Osteoblast (primary cell): ENCODE measurements around the gene EIF4E. TPM values are rescaled to one million over a fixed set of nuclear protein-coding genes. Genes with fewer than 3 reads are reported as not detected.
"Not testable (repeated sequence)": the region's sequence is repeated elsewhere in the genome, so short reads cannot be mapped to it uniquely, and the experiment has no call there.

ENCODE experiments used
- DNase-seq: peaks from one replicate; pipeline ENCODE4 v3.0.0; 2011; ENCODE audit warnings: low spot score, mixed read lengths; ENCODE audit not compliant: insufficient read length; ENCODE audit errors: missing footprints
- H2AFZ ChIP-seq: 2 replicates; pipeline ENCODE4 v1.6.0; 2011; ENCODE audit warnings: mild to moderate bottlenecking, low read length
- H3K27ac ChIP-seq: 2 replicates; pipeline ENCODE4 v1.5.1; 2011; ENCODE audit warnings: mild to moderate bottlenecking, low read depth, low read length, moderate library complexity
- H3K27me3 ChIP-seq: 2 replicates; pipeline ENCODE4 v1.6.0; 2012; ENCODE audit warnings: mild to moderate bottlenecking, control low read depth, inconsistent platforms, low read length, moderate library complexity; ENCODE audit not compliant: insufficient read depth
- H3K36me3 ChIP-seq: 2 replicates; pipeline ENCODE4 v1.5.1; 2011; ENCODE audit warnings: mild to moderate bottlenecking, low read length, control low read depth, moderate library complexity; ENCODE audit not compliant: insufficient read depth
- H3K4me1 ChIP-seq: 2 replicates; pipeline ENCODE4 v1.5.1; 2011; ENCODE audit warnings: mild to moderate bottlenecking, low read length, control low read depth, moderate library complexity; ENCODE audit not compliant: insufficient read depth
- H3K4me2 ChIP-seq: 2 replicates; pipeline ENCODE4 v1.6.0; 2011; ENCODE audit warnings: mild to moderate bottlenecking, low read length; ENCODE audit not compliant: insufficient read depth
- H3K4me3 ChIP-seq: fragments of 200-600 bp; sonication (generic); 3 replicates; pipeline ENCODE4 v1.5.1; 2012; ENCODE audit warnings: mild to moderate bottlenecking, low read length, inconsistent platforms; ENCODE audit not compliant: insufficient read depth
- H3K79me2 ChIP-seq: 2 replicates; pipeline ENCODE4 v1.6.0; 2012; ENCODE audit warnings: mild to moderate bottlenecking, low read length, control low read depth, inconsistent platforms; ENCODE audit not compliant: insufficient read depth
- H3K9me3 ChIP-seq: 2 replicates; pipeline ENCODE4 v1.5.1; 2011; ENCODE audit warnings: low read depth, low read length, control low read depth
- H4K20me1 ChIP-seq: 2 replicates; pipeline ENCODE4 v1.6.0; 2012; ENCODE audit warnings: mild to moderate bottlenecking, low read length, control low read depth; ENCODE audit not compliant: insufficient read depth
- CTCF ChIP-seq: IDR thresholded peaks from 2 replicates; pipeline ENCODE4 v1.5.1; 2011; ENCODE audit warnings: mild to moderate bottlenecking, low read depth, low read length, moderate library complexity; ENCODE audit errors: extremely low read depth
- total RNA-seq: library from RNA; depleted of rRNA; stranded (reverse); fragments of >200 nt; gene quantifications from 2 replicates; pipeline ENCODE4 v1.2.3, GENCODE V29; 2012

The EIF4E gene
- total RNA-seq, 1 donor: 105 TPM

GRCh38 chr4:98939892-98940298 is 11.0 kb upstream of the EIF4E start:
- Histone ChIP-seq H3K4me3 (no peak overlapping the region), H3K36me3 (no peaks in the 10 kb centered on the region), H3K4me1 (peaks cover 7% of the 10 kb centered on the region), H4K20me1 (no peaks in the 10 kb centered on the region), H3K4me2 (no peak overlapping the region), H3K27ac (peak overlapping the region; percentile 29), H3K79me2 (no peaks in the 10 kb centered on the region), H2AFZ (peak overlapping the region; percentile 70), H3K9me3 (no peaks in the 10 kb centered on the region), H3K27me3 (no peaks in the 10 kb centered on the region)
- TF ChIP-seq CTCF: peak; percentile 87
- DNase-seq: peak; percentile 75

- H3K4me2 ChIP-seq: no peak overlapping the region
- peaks cover 7% of the 10 kb centered on the region for H3K4me1 ChIP-seq
- no peak for DNase-seq
- no peak overlapping the region for H3K4me3 ChIP-seq
- H4K20me1 ChIP-seq: no peaks in the 10 kb centered on the region
- H3K36me3 ChIP-seq: no peaks in the 10 kb centered on the region
- H3K27ac ChIP-seq: peak overlapping the region; percentile 29
- no peaks in the 10 kb centered on the region for H3K9me3 ChIP-seq
- H2AFZ ChIP-seq: peak overlapping the region; percentile 54
- H3K27me3 ChIP-seq: no peaks in the 10 kb centered on the region
- no peak for TF ChIP-seq CTCF
- no peaks in the 10 kb centered on the region for H3K79me2 ChIP-seq
Observed at GRCh38 chr4:98939438-98939837, 10.5 kb upstream of the EIF4E start.

GRCh38 chr4:98937986-98938720 is 9.2 kb upstream of the EIF4E start:
- Histone ChIP-seq H3K4me2 (no peak overlapping the region), H3K27ac (no peak overlapping the region), H3K9me3 (no peaks in the 10 kb centered on the region), H4K20me1 (no peaks in the 10 kb centered on the region), H3K36me3 (no peaks in the 10 kb centered on the region), H3K27me3 (no peaks in the 10 kb centered on the region), H3K79me2 (no peaks in the 10 kb centered on the region), H2AFZ (peak overlapping the region; percentile 36), H3K4me1 (peaks cover 7% of the 10 kb centered on the region), H3K4me3 (no peak overlapping the region)
- TF ChIP-seq CTCF: no peak
- DNase-seq: peak; percentile 81

- no peaks in the 10 kb centered on the region for H3K79me2 ChIP-seq
- no peaks in the 10 kb centered on the region for H4K20me1 ChIP-seq
- H3K4me2 ChIP-seq: no peak overlapping the region
- no peak overlapping the region for H2AFZ ChIP-seq
- H3K4me1 ChIP-seq: peaks cover 13% of the 10 kb centered on the region
- H3K36me3 ChIP-seq: no peaks in the 10 kb centered on the region
- H3K27me3 ChIP-seq: no peaks in the 10 kb centered on the region
- H3K27ac ChIP-seq: no peak overlapping the region
- no peak overlapping the region for H3K4me3 ChIP-seq
- no peak for DNase-seq
- H3K9me3 ChIP-seq: no peaks in the 10 kb centered on the region
- no peak for TF ChIP-seq CTCF
Observed at GRCh38 chr4:98935633-98936032, 6.7 kb upstream of the EIF4E start.

GRCh38 chr4:98934851-98935250 is 5.9 kb upstream of the EIF4E start:
- not testable (repeated sequence) for H3K79me2 ChIP-seq, H3K4me3 ChIP-seq, H4K20me1 ChIP-seq, H3K27me3 ChIP-seq, H2AFZ ChIP-seq, H3K4me2 ChIP-seq, H3K27ac ChIP-seq, H3K9me3 ChIP-seq, DNase-seq, H3K36me3 ChIP-seq
- H3K4me1 ChIP-seq: peaks cover 17% of the 10 kb centered on the region
